ENCODE results near the gene CBFB. TPM values are rescaled to one million over a fixed set of nuclear protein-coding genes. Genes with fewer than 3 reads are reported as not detected.

CBFB gene
- total RNA-seq, 1 experiment from 2014 or later: 185 TPM

DNA sequence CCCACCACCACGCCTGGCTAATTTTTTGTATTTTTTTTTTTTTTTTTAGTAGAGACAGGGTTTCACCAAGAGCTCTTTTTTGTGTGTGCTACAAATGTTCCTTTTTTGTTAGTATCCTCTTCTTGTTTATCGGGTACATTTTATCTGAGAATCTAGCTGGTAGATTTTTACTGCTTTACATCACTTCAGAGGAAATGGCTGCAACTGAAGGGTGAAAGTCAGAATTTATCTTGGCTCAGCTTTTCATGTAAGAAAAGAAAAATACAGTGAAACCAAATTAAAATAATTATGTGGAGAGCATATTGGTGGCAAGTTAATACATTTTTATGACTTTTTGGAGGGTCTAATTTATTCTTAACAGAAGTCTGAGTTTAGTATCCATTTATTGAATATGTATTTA is 26.0 kb downstream of the CBFB start:
- POLR2A ChIA-PET (ENCODE audit: low non-redundant PET): no interaction called here

DNA sequence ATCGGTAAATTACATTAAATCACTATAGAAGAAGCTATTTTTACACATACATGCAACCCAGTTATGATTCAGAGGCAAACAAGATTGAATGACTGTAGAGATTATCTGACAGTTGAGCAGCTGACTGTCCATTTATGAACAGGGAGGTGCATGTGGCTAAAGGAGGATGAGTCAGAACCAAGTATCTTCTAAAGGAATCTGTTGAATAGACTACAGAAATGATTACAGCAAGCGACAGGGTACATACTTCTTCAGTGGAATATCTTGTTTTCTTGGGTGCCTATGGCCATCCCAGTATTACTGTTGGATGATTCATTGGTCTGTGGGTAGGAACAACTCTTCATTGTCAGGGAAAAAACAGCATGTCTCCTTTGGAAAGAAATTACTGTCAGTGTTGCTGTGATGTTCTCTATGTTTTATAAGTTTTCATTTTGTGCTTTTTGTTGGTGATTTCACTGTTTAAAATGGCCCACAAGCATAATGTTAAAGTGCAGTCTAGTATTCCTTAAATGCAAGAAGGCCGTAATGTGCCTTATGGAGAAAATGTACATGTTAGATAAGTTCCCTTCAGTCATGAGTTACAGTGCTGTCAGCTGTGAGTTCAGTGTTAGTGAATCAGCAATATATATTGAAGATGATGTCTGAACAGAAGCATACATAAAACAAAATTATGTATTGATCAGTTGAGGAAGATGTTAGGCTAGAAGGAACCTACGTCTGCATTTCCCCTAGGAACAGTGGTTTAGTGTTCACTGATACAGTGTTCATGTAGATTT is 27.0 kb downstream of the CBFB start:
- intact Hi-C loops (cut with micrococcal nuclease; ENCODE audit: unreplicated experiment): loop anchor here (2.0 kb wide), 1 partner anchor 15 kb away; no protein-coding TSS in a partner anchor
- CTCF ChIA-PET: no interaction called here
- peaks cover 6% of the 10 kb centered on the region for H3K36me3 ChIP-seq (ENCODE audit: insufficient read depth, low read length, poor library complexity, severe bottlenecking)
- no TSS peak for BruUV-seq (replicated peaks)
- H3K4me3 ChIP-seq (ENCODE audit: low read depth, low read length, poor library complexity, severe bottlenecking): no peak overlapping the region
- no peaks in the 10 kb centered on the region for H3K4me1 ChIP-seq (ENCODE audit: insufficient read depth, low read length, poor library complexity, severe bottlenecking)
- peak; percentile 47 for DNase-seq (ENCODE audit: low spot score)
- TF ChIP-seq EZH2 (IDR thresholded peaks at IDR 0.05; ENCODE audit: borderline replicate concordance, low read depth, low read length, poor library complexity, severe bottlenecking): no peak
- TF ChIP-seq, protein P1, sequence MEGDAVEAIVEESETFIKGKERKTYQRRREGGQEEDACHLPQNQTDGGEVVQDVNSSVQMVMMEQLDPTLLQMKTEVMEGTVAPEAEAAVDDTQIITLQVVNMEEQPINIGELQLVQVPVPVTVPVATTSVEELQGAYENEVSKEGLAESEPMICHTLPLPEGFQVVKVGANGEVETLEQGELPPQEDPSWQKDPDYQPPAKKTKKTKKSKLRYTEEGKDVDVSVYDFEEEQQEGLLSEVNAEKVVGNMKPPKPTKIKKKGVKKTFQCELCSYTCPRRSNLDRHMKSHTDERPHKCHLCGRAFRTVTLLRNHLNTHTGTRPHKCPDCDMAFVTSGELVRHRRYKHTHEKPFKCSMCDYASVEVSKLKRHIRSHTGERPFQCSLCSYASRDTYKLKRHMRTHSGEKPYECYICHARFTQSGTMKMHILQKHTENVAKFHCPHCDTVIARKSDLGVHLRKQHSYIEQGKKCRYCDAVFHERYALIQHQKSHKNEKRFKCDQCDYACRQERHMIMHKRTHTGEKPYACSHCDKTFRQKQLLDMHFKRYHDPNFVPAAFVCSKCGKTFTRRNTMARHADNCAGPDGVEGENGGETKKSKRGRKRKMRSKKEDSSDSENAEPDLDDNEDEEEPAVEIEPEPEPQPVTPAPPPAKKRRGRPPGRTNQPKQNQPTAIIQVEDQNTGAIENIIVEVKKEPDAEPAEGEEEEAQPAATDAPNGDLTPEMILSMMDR (conservative IDR thresholded peaks at IDR 0.05; ENCODE audit: low read depth, low read length): no peak
- POLR2A ChIA-PET (ENCODE audit: low non-redundant PET): no interaction called here
- H3K27ac ChIP-seq (ENCODE audit: low read depth, low read length, poor library complexity, severe bottlenecking): no peak overlapping the region
- H3K27me3 ChIP-seq (replicated peaks; ENCODE audit: insufficient read depth, low read depth, low read length, poor library complexity): no peaks in the 10 kb centered on the region
- H3K9me3 ChIP-seq (ENCODE audit: low read depth, low read length, poor library complexity, severe bottlenecking): no peaks in the 10 kb centered on the region

More for the DNA sequence above, 26.0 kb downstream of the CBFB start:
- H3K4me1 ChIP-seq (ENCODE audit: insufficient read depth, low read length, poor library complexity, severe bottlenecking): no peaks in the 10 kb centered on the region
- no TSS peak for BruUV-seq (replicated peaks)
- no peak overlapping the region for H3K27ac ChIP-seq (ENCODE audit: low read depth, low read length, poor library complexity, severe bottlenecking)
- H3K4me3 ChIP-seq (ENCODE audit: low read depth, low read length, poor library complexity, severe bottlenecking): no peak overlapping the region
- CTCF ChIA-PET: no interaction called here
- intact Hi-C loops (cut with micrococcal nuclease; ENCODE audit: unreplicated experiment): loop anchor here (2.0 kb wide), 1 partner anchor 16 kb away; no protein-coding TSS in a partner anchor
- DNase-seq (ENCODE audit: low spot score): peak; percentile 17
- TF ChIP-seq, protein P1 (conservative IDR thresholded peaks at IDR 0.05; ENCODE audit: low read depth, low read length): no peak
- TF ChIP-seq EZH2 (IDR thresholded peaks at IDR 0.05; ENCODE audit: borderline replicate concordance, low read depth, low read length, poor library complexity, severe bottlenecking): no peak
- no peaks in the 10 kb centered on the region for H3K9me3 ChIP-seq (ENCODE audit: low read depth, low read length, poor library complexity, severe bottlenecking)
- H3K36me3 ChIP-seq (ENCODE audit: insufficient read depth, low read length, poor library complexity, severe bottlenecking): peaks cover 6% of the 10 kb centered on the region
- H3K27me3 ChIP-seq (replicated peaks; ENCODE audit: insufficient read depth, low read depth, low read length, poor library complexity): no peaks in the 10 kb centered on the region

DNA sequence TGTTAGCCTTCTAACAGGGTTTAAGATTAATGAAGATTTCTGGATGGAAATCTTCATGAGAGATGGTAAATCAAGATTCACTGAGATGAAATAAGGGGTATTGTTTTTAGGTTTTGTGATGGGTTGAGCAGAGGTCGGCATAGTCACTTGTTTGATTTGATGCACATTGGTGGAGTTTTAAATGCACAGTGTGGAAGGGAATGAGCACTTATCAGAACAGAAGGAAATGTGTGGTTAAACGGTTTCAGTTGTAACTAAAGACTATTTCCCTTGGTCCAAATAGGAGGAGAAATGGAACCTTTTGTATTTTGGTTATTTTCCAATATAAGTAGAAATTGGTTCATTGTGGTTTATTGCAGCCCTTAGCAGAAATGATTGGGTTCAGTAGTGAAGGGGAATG is 34.1 kb downstream of the CBFB start:
- POLR2A ChIA-PET (ENCODE audit: low non-redundant PET): no interaction called here
- CTCF ChIA-PET: no interaction called here
- BruUV-seq (replicated peaks): no TSS peak
- DNase-seq (ENCODE audit: low spot score): no peak
- intact Hi-C loops (cut with micrococcal nuclease; ENCODE audit: unreplicated experiment): no loop called here
- no peak for TF ChIP-seq EZH2 (IDR thresholded peaks at IDR 0.05; ENCODE audit: borderline replicate concordance, low read depth, low read length, poor library complexity, severe bottlenecking)
- TF ChIP-seq, protein P1 (conservative IDR thresholded peaks at IDR 0.05; ENCODE audit: low read depth, low read length): no peak
- Histone ChIP-seq H3K27me3 (replicated peaks; ENCODE audit: insufficient read depth, low read depth, low read length, poor library complexity) (no peaks in the 10 kb centered on the region), H3K36me3 (ENCODE audit: insufficient read depth, low read length, poor library complexity, severe bottlenecking) (peaks cover 15% of the 10 kb centered on the region), H3K4me3 (ENCODE audit: low read depth, low read length, poor library complexity, severe bottlenecking) (no peak overlapping the region), H3K27ac (ENCODE audit: low read depth, low read length, poor library complexity, severe bottlenecking) (no peak overlapping the region), H3K9me3 (ENCODE audit: low read depth, low read length, poor library complexity, severe bottlenecking) (no peaks in the 10 kb centered on the region), H3K4me1 (ENCODE audit: insufficient read depth, low read length, poor library complexity, severe bottlenecking) (no peaks in the 10 kb centered on the region)
